ENCODE measurements around the gene SDK1.

GRCh38 chr7:4214291-4215155, 913.5 kb downstream of the SDK1 start:
- TF ChIP-seq CTCF (IDR thresholded peaks at IDR 0.05; ENCODE audit: borderline replicate concordance, extremely low read depth, low read length, poor library complexity, severe bottlenecking) (no peak), EZH2 (IDR thresholded peaks at IDR 0.05; ENCODE audit: borderline replicate concordance, low read depth, low read length, severe bottlenecking) (no peak)
